Activated CD4-positive, alpha-beta T cell treated with anti-CD3 and anti-CD28 coated beads for 36 hours (primary cell): ENCODE data around the gene HAO1. TPM values are rescaled to one million over a fixed set of nuclear protein-coding genes. Genes with fewer than 3 reads are reported as not detected.

Experiments
- ATAC-seq: fragments of 200-7000 bp; cut with Tn5 transposase; one replicate; pipeline ENCODE4 v1.10.0; 2021; ENCODE audit warnings: mild to moderate bottlenecking, moderate library complexity
- CTCF ChIA-PET: fragments of 350-600 bp; sonication (Branson Sonifier 250); formaldehyde crosslinking; loops from one replicate; lab custom pipeline; 2021; ENCODE audit warnings: antibody characterized with exemption; lab: Charles Lee
- POLR2A ChIA-PET: fragments of 350-600 bp; sonication (Branson Sonifier 250); formaldehyde crosslinking; loops from one replicate; lab custom pipeline; 2021; ENCODE audit warnings: antibody characterized with exemption, inconsistent platforms; lab: Charles Lee
- DNase-seq: peaks from one replicate; pipeline ENCODE4 v3.0.0-alpha.2; 2020
- H3K27ac Mint-ChIP-seq: one replicate; pipeline ENCODE4 v1.8.0; 2021; ENCODE audit warnings: mixed read lengths
- H3K27me3 Mint-ChIP-seq: one replicate; pipeline ENCODE4 v1.8.0; 2021; ENCODE audit warnings: mixed read lengths
- H3K36me3 Mint-ChIP-seq: one replicate; pipeline ENCODE4 v1.8.0; 2021; ENCODE audit warnings: low read depth, mixed read lengths
- H3K4me1 Mint-ChIP-seq: one replicate; pipeline ENCODE4 v1.8.0; 2021; ENCODE audit warnings: mixed read lengths
- H3K4me3 Mint-ChIP-seq: one replicate; pipeline ENCODE4 v1.8.0; 2021; ENCODE audit warnings: mild to moderate bottlenecking, moderate library complexity, mixed read lengths
- H3K9me3 Mint-ChIP-seq: one replicate; pipeline ENCODE4 v1.8.0; 2021; ENCODE audit warnings: low read depth, mixed read lengths
- intact Hi-C, 2 experiments: fragments of 100-400 bp; cut with DNase I in 1 of 2; cut with micrococcal nuclease in 1 of 2; formaldehyde crosslinking; loops; one replicate each; pipeline versions ENCODE4 v1.14.2 to v1.15.1; 2022 to 2024; cut with DNase I, micrococcal nuclease
- total RNA-seq, 2 experiments: library from RNA; stranded (reverse); gene quantifications; one replicate each; pipeline ENCODE4 v1.2.3, GENCODE V29; 2021

The HAO1 gene
- total RNA-seq, 2 experiments from 2014 or later: not detected

DNA sequence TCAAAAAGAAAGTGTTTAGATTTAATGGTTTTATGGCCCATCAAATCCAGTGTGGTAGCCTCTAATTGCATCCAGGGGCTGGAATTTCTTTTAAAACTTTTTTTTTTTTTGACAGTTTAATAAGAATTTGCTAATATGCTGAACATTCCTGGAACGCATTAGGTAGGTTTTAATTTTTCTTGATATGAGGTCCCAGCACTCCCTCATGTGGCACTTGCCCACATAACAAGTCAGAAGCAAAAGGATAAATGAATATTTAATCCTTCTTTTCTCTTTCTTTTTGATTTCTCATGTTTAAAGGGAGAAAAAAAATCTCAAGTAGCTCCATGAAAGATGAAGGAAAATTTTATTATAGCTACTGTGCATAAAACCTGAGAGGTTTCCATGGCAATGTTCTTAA is 13.5 kb downstream of the HAO1 start:
- Mint-ChIP-seq H3K36me3 (no peaks in the 10 kb centered on the region), H3K27me3 (peaks cover 4% of the 10 kb centered on the region), H3K4me1 (no peaks in the 10 kb centered on the region), H3K4me3 (no peak overlapping the region), H3K9me3 (no peaks in the 10 kb centered on the region), H3K27ac (no peak overlapping the region)
- ChIA-PET CTCF (interaction anchor here (0.7 to 1.1 kb wide), 3 partner anchors 10 to 211 kb away, joined by 3 to 4 read pairs (median 3); no protein-coding TSS in a partner anchor), POLR2A (no interaction called here)
- DNase-seq: no peak
- no peak for ATAC-seq
- intact Hi-C loops: no loop called here

DNA sequence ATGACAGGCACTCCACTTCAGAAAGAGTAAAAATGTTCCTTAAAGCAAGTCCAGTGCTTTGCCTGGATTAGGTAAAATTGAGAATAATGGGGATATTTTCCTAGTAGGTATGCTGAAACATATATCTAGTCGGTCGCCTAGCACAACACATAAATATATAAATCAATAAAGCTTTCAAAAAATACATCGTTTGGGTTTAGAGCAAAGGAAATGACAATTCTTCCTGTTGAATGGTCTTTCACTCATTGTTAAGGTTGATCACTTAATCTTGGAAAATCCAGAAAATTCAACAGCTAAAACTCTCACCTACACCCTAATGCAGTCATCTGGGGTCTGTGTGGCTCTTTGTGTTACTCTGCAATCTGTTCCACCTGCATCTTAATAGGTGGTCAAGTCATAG is 13.9 kb downstream of the HAO1 start:
- POLR2A ChIA-PET: no interaction called here
- CTCF ChIA-PET: interaction anchor here (0.8 to 1.1 kb wide), 2 partner anchors 10 to 147 kb away, joined by 3 to 4 read pairs; no protein-coding TSS in a partner anchor
- H3K4me1 Mint-ChIP-seq: no peaks in the 10 kb centered on the region
- H3K27ac Mint-ChIP-seq: no peak overlapping the region
- H3K9me3 Mint-ChIP-seq: no peaks in the 10 kb centered on the region
- DNase-seq: no peak
- H3K27me3 Mint-ChIP-seq: peaks cover 4% of the 10 kb centered on the region
- no peak overlapping the region for H3K4me3 Mint-ChIP-seq
- H3K36me3 Mint-ChIP-seq: no peaks in the 10 kb centered on the region
- intact Hi-C loops: no loop called here
- no peak for ATAC-seq

DNA sequence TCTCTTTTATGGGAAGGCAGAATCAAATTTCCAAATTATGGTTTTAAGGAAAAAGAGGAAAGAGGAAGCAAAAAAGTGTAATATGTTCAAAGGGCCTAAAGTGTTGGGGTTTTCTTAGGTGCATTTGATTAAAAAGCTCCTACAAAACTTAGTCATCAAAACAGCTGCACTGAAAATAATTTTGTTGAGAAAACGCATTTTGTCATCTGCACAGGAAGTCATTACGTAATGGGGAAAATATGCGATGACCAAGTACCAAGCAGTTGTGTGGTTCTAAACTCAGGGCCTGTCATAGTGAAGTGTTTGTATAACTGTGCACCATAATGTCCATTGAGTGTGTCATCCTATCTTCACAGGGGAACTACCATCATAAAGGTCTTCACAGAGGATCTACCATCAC is 15.6 kb downstream of the HAO1 start:
- no peak overlapping the region for H3K27ac Mint-ChIP-seq
- no peaks in the 10 kb centered on the region for H3K36me3 Mint-ChIP-seq
- POLR2A ChIA-PET: no interaction called here
- H3K9me3 Mint-ChIP-seq: no peaks in the 10 kb centered on the region
- DNase-seq (no peak), ATAC-seq (no peak)
- intact Hi-C loops: no loop called here
- no peaks in the 10 kb centered on the region for H3K4me1 Mint-ChIP-seq
- H3K4me3 Mint-ChIP-seq: no peak overlapping the region
- CTCF ChIA-PET: interaction anchor here (1.0 kb wide), 1 partner anchor 12 kb away, joined by 5 read pairs; no protein-coding TSS in a partner anchor
- H3K27me3 Mint-ChIP-seq: no peaks in the 10 kb centered on the region

DNA sequence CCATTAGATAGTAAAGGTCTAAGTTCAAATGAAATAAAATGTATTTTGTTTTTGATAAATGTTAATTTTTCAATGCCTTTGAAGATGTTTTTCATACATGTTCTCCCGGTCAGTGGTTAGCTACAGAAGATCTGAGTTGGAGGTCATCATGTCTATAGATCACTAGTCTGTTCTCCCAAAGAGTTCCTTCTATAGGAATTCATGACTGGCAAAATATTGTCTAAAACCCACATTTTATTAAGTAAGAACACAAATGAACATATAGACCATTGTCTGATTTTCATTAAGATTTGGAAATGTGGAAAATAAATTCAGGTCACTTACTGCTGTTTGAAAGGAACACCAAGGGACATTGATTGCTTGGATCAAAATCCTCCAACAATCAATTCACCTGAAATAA is 23.6 kb downstream of the HAO1 start:
- Mint-ChIP-seq H3K27me3 (peaks cover 4% of the 10 kb centered on the region), H3K36me3 (no peaks in the 10 kb centered on the region), H3K27ac (no peak overlapping the region), H3K4me3 (no peak overlapping the region), H3K4me1 (no peaks in the 10 kb centered on the region), H3K9me3 (no peaks in the 10 kb centered on the region)
- POLR2A ChIA-PET: no interaction called here
- ATAC-seq: no peak
- intact Hi-C loops: no loop called here
- no peak for DNase-seq
- CTCF ChIA-PET: no interaction called here

DNA sequence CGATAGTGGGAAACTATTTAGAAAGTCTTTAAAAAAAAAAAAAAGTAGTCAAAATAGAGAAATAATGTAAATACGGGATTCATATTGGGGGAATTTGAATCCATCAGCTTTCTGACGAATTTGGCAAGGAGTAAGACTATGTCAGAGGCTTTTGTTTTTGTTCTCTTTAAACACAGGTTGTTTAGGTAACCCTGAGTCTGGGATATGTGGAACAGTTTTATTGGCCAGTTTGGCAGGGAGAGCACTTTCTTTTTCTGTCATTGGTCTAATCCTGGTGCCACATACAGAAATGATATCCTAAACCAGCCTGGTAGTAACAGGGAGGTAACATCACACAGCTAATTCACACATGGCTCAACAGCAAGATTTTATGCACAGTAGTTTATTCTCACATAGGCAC is 27.7 kb downstream of the HAO1 start:
- H3K36me3 Mint-ChIP-seq: no peaks in the 10 kb centered on the region
- DNase-seq: no peak
- no peak for ATAC-seq
- ChIA-PET CTCF (no interaction called here), POLR2A (no interaction called here)
- no peaks in the 10 kb centered on the region for H3K4me1 Mint-ChIP-seq
- intact Hi-C loops: no loop called here
- no peak overlapping the region for H3K27ac Mint-ChIP-seq
- H3K9me3 Mint-ChIP-seq: no peaks in the 10 kb centered on the region
- H3K4me3 Mint-ChIP-seq: no peak overlapping the region
- peaks cover 3% of the 10 kb centered on the region for H3K27me3 Mint-ChIP-seq

DNA sequence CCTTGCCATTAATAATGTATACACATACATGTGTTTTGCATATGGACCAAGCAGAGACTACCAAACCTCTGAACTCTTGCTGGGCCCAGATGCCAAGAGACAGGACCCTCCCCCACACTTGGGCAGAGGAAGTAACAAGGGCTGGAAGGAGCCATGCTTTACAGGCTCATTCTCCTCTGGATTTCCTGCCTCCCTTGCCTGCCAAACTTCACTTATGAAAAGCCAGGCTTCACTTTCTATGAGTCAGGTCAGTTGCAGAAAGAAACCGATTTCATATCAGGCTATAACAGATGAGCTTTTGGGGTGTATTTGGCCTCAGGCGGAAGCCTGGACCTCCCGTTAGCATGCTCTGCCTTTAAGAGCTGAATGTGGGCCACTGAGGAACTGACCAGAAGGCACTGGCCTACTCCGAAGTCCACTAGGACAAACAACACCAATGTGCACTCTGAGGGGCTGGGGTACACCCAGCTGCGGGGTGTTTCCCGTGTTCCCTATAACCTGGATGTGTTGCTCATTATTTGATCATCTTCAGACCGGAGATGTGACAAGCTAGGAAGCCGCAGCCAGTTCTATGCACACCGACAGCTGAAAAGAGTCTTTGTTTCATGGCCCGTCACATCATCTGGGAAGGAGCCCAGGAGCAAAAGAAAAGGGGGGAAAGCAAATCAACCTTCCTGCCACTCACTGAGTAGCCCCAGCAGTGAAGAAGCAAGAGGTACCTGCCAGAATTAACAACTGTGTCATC is 28.5 kb downstream of the HAO1 start:
- no peak for ATAC-seq
- peaks cover 3% of the 10 kb centered on the region for H3K27me3 Mint-ChIP-seq
- no peaks in the 10 kb centered on the region for H3K36me3 Mint-ChIP-seq
- no peak overlapping the region for H3K27ac Mint-ChIP-seq
- POLR2A ChIA-PET: no interaction called here
- intact Hi-C loops: no loop called here
- no peak for DNase-seq
- no peaks in the 10 kb centered on the region for H3K9me3 Mint-ChIP-seq
- no peak overlapping the region for H3K4me3 Mint-ChIP-seq
- CTCF ChIA-PET: no interaction called here
- no peaks in the 10 kb centered on the region for H3K4me1 Mint-ChIP-seq

DNA sequence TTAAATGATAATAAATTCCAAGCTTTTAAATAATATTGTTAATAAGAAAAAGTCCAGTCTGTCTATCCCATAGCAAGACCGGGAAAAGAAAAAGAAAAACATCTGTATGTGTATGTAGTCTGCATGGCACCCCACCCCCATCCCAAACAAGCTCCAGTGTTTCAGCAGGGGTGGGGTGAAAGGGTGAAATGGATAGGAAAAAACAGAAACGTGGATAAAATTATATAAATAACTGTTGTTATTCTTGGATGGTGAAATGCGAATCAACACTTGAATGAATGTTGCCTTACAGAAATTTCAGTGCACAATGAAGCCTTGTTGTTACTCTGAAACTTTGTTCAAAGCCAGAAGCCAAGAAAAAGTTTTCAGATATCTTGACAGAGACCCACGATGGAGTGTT is 31.4 kb downstream of the HAO1 start:
- Mint-ChIP-seq H3K27ac (no peak overlapping the region), H3K9me3 (no peaks in the 10 kb centered on the region), H3K36me3 (no peaks in the 10 kb centered on the region), H3K4me1 (no peaks in the 10 kb centered on the region), H3K27me3 (peaks cover 2% of the 10 kb centered on the region), H3K4me3 (no peak overlapping the region)
- ChIA-PET CTCF (interaction anchor here (0.5 kb wide), 1 partner anchor 782 kb away, joined by 3 read pairs; no protein-coding TSS in a partner anchor), POLR2A (no interaction called here)
- ATAC-seq (no peak), DNase-seq (no peak)
- intact Hi-C loops: no loop called here

DNA sequence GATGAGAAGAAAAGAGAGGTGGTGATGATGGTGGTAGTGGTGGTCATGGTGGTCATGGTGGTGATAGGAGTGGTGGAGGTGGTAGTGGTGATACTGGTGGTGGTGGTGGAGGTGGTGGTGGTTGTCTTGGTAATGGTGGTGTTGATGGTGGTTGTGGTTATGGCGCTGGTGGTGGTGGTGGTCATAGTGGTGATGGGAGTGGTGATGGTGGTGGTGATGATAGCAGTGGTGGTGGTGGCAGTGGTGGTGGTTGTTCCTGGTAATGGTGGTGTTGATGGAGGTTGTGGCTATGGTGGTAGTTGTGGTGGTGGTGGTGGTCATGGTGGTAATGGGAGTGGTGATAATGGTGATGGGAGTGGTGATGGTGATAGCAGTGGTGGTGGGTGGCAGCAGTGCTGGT is 36.8 kb downstream of the HAO1 start:
- POLR2A ChIA-PET: no interaction called here
- Mint-ChIP-seq H3K4me3 (no peak overlapping the region), H3K9me3 (no peaks in the 10 kb centered on the region), H3K36me3 (no peaks in the 10 kb centered on the region), H3K27me3 (peaks cover 4% of the 10 kb centered on the region), H3K4me1 (no peaks in the 10 kb centered on the region), H3K27ac (no peak overlapping the region)
- intact Hi-C loops: no loop called here
- CTCF ChIA-PET: no interaction called here
- ATAC-seq: no peak
- DNase-seq: no peak

DNA sequence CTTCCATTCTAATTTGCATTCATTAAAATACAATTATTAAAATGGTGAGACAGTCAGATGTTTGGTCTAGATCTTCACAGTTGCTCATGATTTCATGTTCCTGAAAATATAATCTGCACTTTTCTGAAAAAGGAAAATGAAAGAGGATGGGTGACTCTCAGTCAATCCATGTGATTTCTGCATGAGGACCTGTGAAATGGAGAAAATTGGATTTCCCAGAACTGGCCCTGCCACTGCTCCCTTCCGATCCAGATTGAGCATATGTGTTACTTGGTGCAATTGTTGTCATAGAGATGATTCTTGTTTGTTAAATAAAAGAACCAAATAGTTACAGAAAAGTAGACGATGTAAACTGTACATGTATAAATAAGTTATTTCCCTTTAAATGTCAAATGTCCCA is 37.4 kb downstream of the HAO1 start:
- ATAC-seq: no peak
- POLR2A ChIA-PET: no interaction called here
- no peak overlapping the region for H3K27ac Mint-ChIP-seq
- CTCF ChIA-PET: no interaction called here
- H3K27me3 Mint-ChIP-seq: peaks cover 4% of the 10 kb centered on the region
- DNase-seq: no peak
- H3K4me3 Mint-ChIP-seq: no peak overlapping the region
- no peaks in the 10 kb centered on the region for H3K36me3 Mint-ChIP-seq
- H3K9me3 Mint-ChIP-seq: no peaks in the 10 kb centered on the region
- no peaks in the 10 kb centered on the region for H3K4me1 Mint-ChIP-seq
- intact Hi-C loops: no loop called here

DNA sequence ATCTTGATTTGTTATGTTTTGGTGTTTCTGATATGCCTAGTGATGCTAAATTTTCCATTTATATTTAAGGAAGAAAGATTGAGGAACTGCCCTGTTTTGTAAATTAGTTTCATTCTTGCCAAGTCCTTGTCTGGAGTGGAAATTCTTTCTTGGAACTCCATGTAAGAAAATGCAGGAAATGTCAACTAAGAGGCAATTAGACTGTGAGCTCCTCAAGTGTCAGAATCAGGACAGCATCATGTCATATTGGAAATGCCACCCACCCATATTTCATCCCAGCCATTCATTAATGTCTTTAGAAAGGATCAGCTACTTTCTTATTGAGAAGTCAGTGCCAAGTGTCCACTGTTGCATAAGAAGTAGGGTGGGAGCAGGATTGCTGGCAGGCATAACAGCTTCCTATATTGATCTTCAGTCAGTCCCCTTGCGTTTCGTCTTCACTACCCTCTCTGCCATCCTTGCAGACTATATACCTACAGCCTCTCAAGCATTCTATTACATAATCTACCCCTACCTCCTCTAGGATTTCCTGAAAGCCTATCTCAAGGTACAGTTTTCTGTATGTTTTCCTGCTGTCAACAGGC is 42.4 kb downstream of the HAO1 start:
- ChIA-PET CTCF (no interaction called here), POLR2A (no interaction called here)
- peaks cover 2% of the 10 kb centered on the region for H3K9me3 Mint-ChIP-seq
- no peaks in the 10 kb centered on the region for H3K36me3 Mint-ChIP-seq
- no peak overlapping the region for H3K4me3 Mint-ChIP-seq
- intact Hi-C loops: no loop called here
- no peak overlapping the region for H3K27ac Mint-ChIP-seq
- H3K4me1 Mint-ChIP-seq: no peaks in the 10 kb centered on the region
- DNase-seq (no peak), ATAC-seq (no peak)
- peaks cover 5% of the 10 kb centered on the region for H3K27me3 Mint-ChIP-seq

DNA sequence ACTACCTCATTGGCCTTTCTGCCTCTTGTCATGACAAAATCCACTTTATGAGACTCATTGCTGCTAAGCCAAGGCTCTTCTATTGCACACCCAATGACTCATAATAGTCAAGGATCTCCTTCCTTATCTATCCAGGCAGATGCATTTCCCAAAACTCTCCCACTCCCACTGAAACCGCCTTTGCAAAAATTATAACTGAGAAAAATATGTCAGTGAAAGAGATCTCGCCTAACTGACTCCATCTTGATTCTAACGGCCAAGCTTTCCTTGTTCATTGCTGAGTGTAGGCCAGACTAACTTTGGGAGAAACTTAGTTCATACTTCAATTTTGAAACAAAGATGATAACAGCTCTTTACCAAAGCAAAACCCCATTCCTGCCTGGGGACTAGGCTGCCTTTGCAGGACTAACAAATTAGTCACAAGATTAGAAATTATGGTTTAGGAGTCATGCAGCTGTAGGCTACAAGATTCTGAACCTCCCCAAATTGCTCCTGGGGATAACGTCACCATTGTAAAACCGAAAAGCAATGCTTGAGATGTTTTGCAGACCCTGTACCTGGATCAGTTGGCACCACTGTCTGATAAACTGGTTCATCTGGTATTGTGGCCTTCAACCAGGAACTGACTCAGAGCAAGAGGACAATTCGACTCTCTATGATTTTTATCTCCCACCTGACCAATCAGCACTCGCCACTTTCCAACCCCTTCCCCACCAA is 47.1 kb downstream of the HAO1 start:
- DNase-seq (no peak), ATAC-seq (no peak)
- ChIA-PET POLR2A (no interaction called here), CTCF (no interaction called here)
- H3K27me3 Mint-ChIP-seq: peaks cover 4% of the 10 kb centered on the region
- no peaks in the 10 kb centered on the region for H3K4me1 Mint-ChIP-seq
- H3K4me3 Mint-ChIP-seq: no peak overlapping the region
- intact Hi-C loops: no loop called here
- peaks cover 2% of the 10 kb centered on the region for H3K9me3 Mint-ChIP-seq
- H3K36me3 Mint-ChIP-seq: no peaks in the 10 kb centered on the region
- H3K27ac Mint-ChIP-seq: no peak overlapping the region

DNA sequence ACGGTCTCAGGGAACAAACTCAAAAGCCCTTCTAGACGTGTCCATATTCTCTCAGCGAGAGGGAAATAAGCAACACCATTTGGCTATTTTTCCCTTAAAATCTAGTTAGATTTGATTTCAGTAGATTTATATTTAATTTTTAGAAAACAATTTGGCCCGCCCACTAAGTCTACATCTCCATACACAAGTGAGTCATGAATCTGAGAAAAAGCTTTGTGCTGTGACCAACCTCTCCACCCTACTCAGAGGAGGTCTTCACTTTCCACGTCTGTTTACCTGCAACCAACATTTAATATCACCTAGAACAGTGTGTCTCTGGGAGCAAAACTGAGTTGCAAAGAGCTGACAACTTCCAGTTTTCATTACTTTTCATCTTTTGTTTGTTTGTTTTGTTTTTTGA is 48.6 kb downstream of the HAO1 start:
- Mint-ChIP-seq H3K4me1 (no peaks in the 10 kb centered on the region), H3K27me3 (peaks cover 2% of the 10 kb centered on the region), H3K4me3 (no peak overlapping the region), H3K27ac (no peak overlapping the region), H3K9me3 (peaks cover 2% of the 10 kb centered on the region), H3K36me3 (no peaks in the 10 kb centered on the region)
- DNase-seq (no peak), ATAC-seq (no peak)
- intact Hi-C loops: no loop called here
- ChIA-PET POLR2A (no interaction called here), CTCF (interaction anchor here (1.4 kb wide), 1 partner anchor 8 kb away, joined by 4 read pairs; no protein-coding TSS in a partner anchor)
